Psoas muscle (tissue), 8 donors: ENCODE measurements around the gene NDUFAF7. TPM values are rescaled to one million over a fixed set of nuclear protein-coding genes. Genes with fewer than 3 reads are reported as not detected.
"Not testable (repeated sequence)": the region's sequence is repeated elsewhere in the genome, so short reads cannot be mapped to it uniquely, and the experiment has no call there.

ENCODE experiments used
- ATAC-seq, 4 donors: fragments of 200-7000 bp; cut with Tn5 transposase; one replicate each; pipeline ENCODE4 v1.9.1; 2020; ENCODE audit warnings: moderate library complexity in 3 of 4, mild to moderate bottlenecking in 2 of 4
- DNase-seq, 2 donors: peaks; one replicate each; pipeline ENCODE4 v3.0.0-alpha.2; 2020
- H3K27ac ChIP-seq: fragments of 200-600 bp; one replicate; pipeline ENCODE4 v1.8.0; 2022
- H3K27me3 ChIP-seq, 3 donors: fragments of 200-600 bp in 1 of 3; one replicate each; pipeline versions ENCODE4 v1.6.1 to v1.8.0; 2013 to 2022; ENCODE audit warnings: low read length in 2 of 3, mild to moderate bottlenecking in 2 of 3, moderate library complexity in 1 of 3; ENCODE audit not compliant: insufficient read depth in 3 of 3
- H3K36me3 ChIP-seq, 2 donors: fragments of 200-600 bp in 1 of 2; one replicate each; pipeline versions ENCODE4 v1.6.1 to v1.8.0; 2013 to 2022; ENCODE audit warnings: low read depth in 1 of 2, mild to moderate bottlenecking in 1 of 2, moderate library complexity in 1 of 2; ENCODE audit not compliant: insufficient read depth in 1 of 2
- H3K4me1 ChIP-seq: fragments of 200-600 bp; one replicate; pipeline ENCODE4 v1.8.0; 2022
- H3K4me3 ChIP-seq: fragments of 200-600 bp; one replicate; pipeline ENCODE4 v1.8.0; 2022; ENCODE audit warnings: mild to moderate bottlenecking
- H3K9me3 ChIP-seq: fragments of 200-600 bp; one replicate; pipeline ENCODE4 v1.8.0; 2022
- CTCF ChIP-seq: fragments of 200-600 bp; IDR thresholded peaks from one replicate; pipeline ENCODE4 v1.8.0; 2022; ENCODE audit warnings: antibody characterized with exemption
- WGBS, 3 donors: extraction: QIAGEN DNeasy Blood & Tissue Kit; methylation state at CpG; one replicate each; pipeline versions ENCODE4 v1.1.6 to v1.1.7; 2013; 5-methylcytosine and 5-hydroxymethylcytosine counted together
- intact Hi-C, 2 donors: fragments of 100-400 bp; cut with DNase I; formaldehyde crosslinking; loops; one replicate each; pipeline versions ENCODE4 v1.11.0 to v1.14.2; 2022
- polyA plus RNA-seq, 3 donors: library from polyadenylated mRNA; stranded (reverse); fragments of 200-250 nt; gene quantifications; one replicate each; pipeline ENCODE4 v1.2.3, GENCODE V29; 2013
- total RNA-seq, 4 donors: library from RNA; stranded (reverse); fragmentation: NEBNext Ultra II Directional in 2 of 4; extraction: Animal tissue kit (Norgen Biotek cat#: 25700) in 2 of 4; gene quantifications; one replicate each; pipeline versions ENCODE4 v1.2.1 to v1.2.4, GENCODE V29; 2021 to 2023
- donor health status: healthy with polysubstance abuse.
- donor health status: DM: no; HTN: no; CAD: no; lungs with moderate emphysema.
- donor health status: Bipolar disorder and iron deficiency.
- donor health status: healthy.
- donor health status: DM: yes; HTN: yes; CAD: no.
- donor health status: DM: no; HTN: no; CAD: no.
- donor health status: DM: no; HTN: no; CAD: no.
- donor health status: DM: yes; HTN: yes; CAD: no.

NDUFAF7 gene
- total and polyA plus RNA-seq, 7 donors = 15.1 to 31.1 (median 20.8) TPM

GRCh38 chr2:37211939-37212338 is 19.5 kb upstream of the NDUFAF7 start:
- Histone ChIP-seq H3K27me3 (no peaks in the 10 kb centered on the region), H3K36me3 (peaks cover 14 to 95% of the 10 kb centered on the region in 2 donors), H3K27ac (no peak overlapping the region), H3K4me1 (peaks cover 6% of the 10 kb centered on the region), H3K9me3 (peaks cover 12% of the 10 kb centered on the region), H3K4me3 (no peak overlapping the region)
- intact Hi-C loops = no loop called here
- ATAC-seq (no peak), DNase-seq (no peak)
- TF ChIP-seq CTCF = no peak
- 87 to 90% (median 88%) methylated on average over 3 of the region's 3 CpGs for WGBS, 3 donors

- DNase-seq = no peak
- peaks cover 16 to 97% of the 10 kb centered on the region in 2 donors for H3K36me3 ChIP-seq
- no peak for ATAC-seq
- peak overlapping the region; percentile 28 for H3K27ac ChIP-seq
- no peaks in the 10 kb centered on the region for H3K27me3 ChIP-seq
- intact Hi-C loops = loop anchor here in 1 of 2 donors (5.0 kb wide), 1 partner anchor 148 kb away; no protein-coding TSS in a partner anchor
- H3K9me3 ChIP-seq = no peaks in the 10 kb centered on the region
- WGBS, 3 donors = 88 to 90% (median 90%) methylated on average over 1 of the region's 1 CpG
- peaks cover 6% of the 10 kb centered on the region for H3K4me1 ChIP-seq
- no peak overlapping the region for H3K4me3 ChIP-seq
- TF ChIP-seq CTCF = no peak
These were observed 16.2 kb upstream of the NDUFAF7 start for GRCh38 chr2:37215250-37215649.

GRCh38 chr2:37219046-37219445 is 12.4 kb upstream of the NDUFAF7 start:
- H3K27ac ChIP-seq = no peak overlapping the region
- intact Hi-C loops = loop anchor here in 1 of 2 donors (5.0 kb wide), 1 partner anchor 152 kb away; no protein-coding TSS in a partner anchor
- ATAC-seq = no peak
- no peak for DNase-seq
- WGBS, 3 donors = 88 to 96% (median 92%) methylated on average over 4 of the region's 4 CpGs
- H3K36me3 ChIP-seq = peaks cover 9 to 97% of the 10 kb centered on the region in 2 donors
- no peak overlapping the region for H3K4me3 ChIP-seq
- no peaks in the 10 kb centered on the region for H3K9me3 ChIP-seq
- peaks cover 6% of the 10 kb centered on the region for H3K4me1 ChIP-seq
- TF ChIP-seq CTCF = no peak
- no peaks in the 10 kb centered on the region for H3K27me3 ChIP-seq

- H3K4me1 ChIP-seq = peaks cover 7% of the 10 kb centered on the region
- TF ChIP-seq CTCF = no peak
- no peaks in the 10 kb centered on the region for H3K27me3 ChIP-seq
- H3K9me3 ChIP-seq = no peaks in the 10 kb centered on the region
- H3K27ac ChIP-seq = no peak overlapping the region
- H3K36me3 ChIP-seq = peaks cover 11 to 77% of the 10 kb centered on the region in 2 donors
- DNase-seq (no peak), ATAC-seq (no peak)
- 92 to 95% (median 93%) methylated on average over 4 of the region's 4 CpGs for WGBS, 3 donors
- no peak overlapping the region for H3K4me3 ChIP-seq
- intact Hi-C loops = no loop called here
These were observed 8.3 kb upstream of the NDUFAF7 start for GRCh38 chr2:37223131-37223530.

- H3K27ac ChIP-seq = no peak overlapping the region
- intact Hi-C loops = no loop called here
- 91 to 100% (median 100%) methylated on average over 1 of the region's 1 CpG for WGBS, 3 donors
- no peaks in the 10 kb centered on the region for H3K27me3 ChIP-seq
- DNase-seq (no peak), ATAC-seq (no peak)
- peaks cover 15 to 77% of the 10 kb centered on the region in 2 donors for H3K36me3 ChIP-seq
- peaks cover 7% of the 10 kb centered on the region for H3K4me1 ChIP-seq
- H3K4me3 ChIP-seq = no peak overlapping the region
- no peaks in the 10 kb centered on the region for H3K9me3 ChIP-seq
- TF ChIP-seq CTCF = no peak
These were observed 7.4 kb upstream of the NDUFAF7 start for GRCh38 chr2:37224063-37224462.

GRCh38 chr2:37225129-37225528 is 6.3 kb upstream of the NDUFAF7 start:
- H3K27me3 ChIP-seq, intact Hi-C loops, DNase-seq, H3K4me3 ChIP-seq, H3K9me3 ChIP-seq, ATAC-seq, H3K27ac ChIP-seq: not testable (repeated sequence)
- Histone ChIP-seq H3K4me1 (peaks cover 17% of the 10 kb centered on the region), H3K36me3 (peaks cover 13 to 73% of the 10 kb centered on the region in 2 donors)
- no CpG with 5 or more reads among the region's 2 CpGs for WGBS, 3 donors
